IPS-11a (cell line): Measurements from ENCODE around the gene POLR2J.

Source experiments
- H3K4me3 ChIP-seq: one replicate; pipeline ENCODE4 v1.5.1; 2013; ENCODE audit warnings: low read depth, low read length, control low read depth

Gene POLR2J

DNA sequence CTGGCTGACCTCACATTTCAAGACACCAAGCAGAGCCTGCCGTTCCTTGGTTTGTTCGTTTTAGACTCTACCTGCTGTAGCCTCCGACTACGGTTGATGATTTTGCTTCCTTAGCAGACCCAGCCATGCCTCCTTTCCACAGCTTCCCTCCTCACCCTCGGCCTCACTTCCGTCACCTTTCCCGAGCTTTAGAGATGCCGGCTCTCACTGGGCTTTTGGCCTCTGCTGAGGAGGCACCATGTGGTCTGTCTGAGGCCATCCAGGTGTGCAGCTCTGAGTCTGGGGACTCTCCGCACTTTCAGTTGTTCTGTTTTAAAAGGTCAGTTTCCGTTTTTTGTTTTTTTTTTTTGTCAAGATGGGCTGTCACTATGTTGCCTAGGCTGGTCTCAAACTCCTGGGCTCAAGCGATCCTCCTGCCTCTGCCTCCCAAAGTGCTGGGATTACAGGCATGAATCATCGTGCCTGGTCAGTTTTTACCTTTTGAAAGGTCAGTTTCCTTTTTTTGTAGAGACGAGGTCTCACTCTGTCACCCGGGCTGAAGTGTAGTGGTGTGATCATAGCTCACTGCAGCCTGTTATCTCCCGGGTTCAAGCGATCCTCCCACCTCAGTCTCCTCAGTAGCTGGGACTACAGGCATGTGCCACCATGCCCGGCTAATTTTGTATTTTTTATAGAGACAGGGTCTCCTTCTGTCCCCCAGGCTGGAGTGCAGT lies 33.6 kb downstream of the POLR2J start:
- no peak overlapping the region for H3K4me3 ChIP-seq

DNA sequence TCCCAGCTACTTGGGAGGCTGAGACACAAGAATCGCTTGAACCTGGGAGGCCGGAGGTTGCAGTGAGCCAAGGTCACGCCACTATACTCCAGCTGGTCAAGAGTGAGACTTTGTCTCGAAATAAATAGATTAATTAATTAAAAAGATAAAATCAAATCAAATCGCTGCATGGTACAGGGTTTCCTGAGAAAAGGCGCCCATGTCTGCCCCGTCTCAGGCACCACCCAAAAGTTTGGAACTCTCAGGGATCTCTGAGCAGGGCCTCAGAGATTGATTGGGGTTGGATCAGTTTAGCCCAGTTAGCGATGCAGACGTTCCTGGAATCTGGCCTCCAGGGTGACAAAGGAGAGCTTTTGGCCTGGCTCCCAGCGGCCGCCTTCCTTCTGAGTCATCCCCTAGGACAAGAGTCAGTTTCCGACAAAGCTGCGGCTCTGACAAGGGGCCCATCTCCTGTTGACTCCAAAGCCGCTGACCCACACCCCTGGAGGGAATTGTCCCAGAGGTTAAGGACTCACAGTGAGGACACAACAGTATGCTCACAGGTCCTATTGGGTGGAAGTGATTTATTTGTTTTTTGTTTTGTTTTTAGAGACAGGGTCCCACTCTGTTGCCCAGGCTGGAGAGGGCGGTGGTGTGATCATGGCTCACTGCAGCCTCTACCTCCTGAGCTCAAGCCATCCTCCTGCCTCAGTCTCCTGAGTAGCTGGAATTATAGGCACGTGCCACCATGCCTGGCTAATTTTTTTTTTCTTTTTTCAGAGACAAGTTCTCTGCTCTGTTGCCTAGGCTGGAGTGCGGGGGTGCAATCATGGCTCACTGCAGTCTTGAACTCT lies 38.5 kb downstream of the POLR2J start:
- H3K4me3 ChIP-seq = no peak overlapping the region

DNA sequence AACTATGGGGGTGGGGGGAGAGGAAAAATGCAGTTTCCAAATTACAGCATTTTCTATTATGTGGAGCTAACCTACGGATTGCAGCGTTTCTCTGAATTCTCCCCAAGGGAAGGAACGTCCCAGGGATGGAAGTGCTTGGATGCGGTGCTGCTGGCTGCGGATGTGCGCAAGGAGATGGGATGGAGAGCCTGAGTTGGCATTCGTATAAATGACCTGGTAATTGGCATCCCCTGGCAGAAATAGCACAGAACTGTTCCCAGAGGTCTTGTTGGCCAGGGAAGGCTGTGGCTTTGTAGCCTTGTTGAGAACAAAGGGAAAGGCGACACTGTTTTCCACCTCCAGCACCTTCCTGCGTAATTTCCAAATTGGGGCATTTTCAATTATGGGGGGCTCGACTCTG lies 42.6 kb downstream of the POLR2J start:
- H3K4me3 ChIP-seq = no peak overlapping the region

DNA sequence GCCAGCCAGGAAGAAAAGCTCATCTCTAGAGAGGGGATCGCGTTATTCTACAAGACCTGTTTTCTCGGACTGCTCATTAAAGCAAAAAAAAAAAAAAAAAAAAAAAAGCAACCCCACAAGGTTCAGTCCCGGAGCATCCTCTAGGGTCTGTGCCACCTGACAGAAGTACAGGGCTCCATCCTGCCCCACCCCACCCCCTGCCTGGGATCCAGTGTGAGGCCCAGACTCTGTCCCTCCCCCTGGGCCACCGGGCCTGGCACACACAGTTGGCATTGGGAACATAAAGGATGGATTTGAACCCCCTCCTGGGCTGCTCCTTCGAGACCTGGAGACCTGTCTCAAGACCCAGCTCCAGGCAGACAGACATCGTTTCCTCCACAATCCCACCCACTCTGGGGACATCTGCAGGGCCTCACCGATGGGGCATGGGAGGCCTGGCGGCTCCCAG lies 44.7 kb downstream of the POLR2J start:
- peak overlapping the region; percentile 51 for H3K4me3 ChIP-seq

DNA sequence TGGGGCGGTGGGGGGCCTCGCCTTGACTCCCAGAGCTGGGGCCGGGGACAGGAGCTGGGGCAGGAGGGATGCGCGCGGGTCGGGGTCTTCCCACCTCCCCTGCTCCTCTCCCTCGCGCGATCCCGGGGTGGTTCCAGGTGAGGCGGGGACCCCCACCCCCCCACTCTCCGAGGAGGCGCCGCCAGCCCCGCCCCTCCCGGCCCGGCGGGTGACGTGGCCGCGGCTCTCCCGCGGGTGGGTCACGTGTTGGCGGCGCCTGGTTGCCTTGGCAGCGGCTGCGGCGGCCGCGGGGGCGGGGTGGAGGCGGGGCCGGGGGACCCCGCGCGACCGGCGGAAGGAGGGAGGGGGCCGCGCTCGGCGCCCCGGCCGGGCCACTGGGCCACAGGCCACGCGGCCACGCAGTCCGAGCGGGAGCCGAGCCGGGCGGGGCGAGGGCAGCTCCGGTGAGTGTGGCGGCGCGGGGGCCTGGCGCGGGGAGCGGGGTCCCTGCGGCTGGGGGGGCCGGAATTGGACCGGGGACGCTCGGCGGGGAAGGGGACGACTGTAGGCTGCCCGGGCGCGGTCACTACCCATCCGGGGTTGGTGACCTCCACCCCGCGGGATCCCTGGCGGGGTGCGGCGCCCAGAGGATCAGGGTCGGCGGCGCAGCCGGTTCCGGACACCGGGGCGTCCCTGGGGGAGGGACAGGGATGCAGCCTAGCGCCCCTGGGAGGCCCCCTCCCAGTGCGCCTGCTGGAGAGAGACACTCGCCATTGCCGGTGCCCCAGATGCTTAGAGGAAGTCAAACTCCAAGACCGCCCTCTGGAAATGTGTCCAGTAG lies 45.3 kb downstream of the POLR2J start, which contains the start of gene ORAI2:
Gene ORAI2 (plus strand): TSS at position 357 of the 820 bp plus-strand sequence. CDS start 5,382 bp downstream, outside the sequence.
- H3K4me3 ChIP-seq = peak within 1 kb of the TSS; percentile 51

DNA sequence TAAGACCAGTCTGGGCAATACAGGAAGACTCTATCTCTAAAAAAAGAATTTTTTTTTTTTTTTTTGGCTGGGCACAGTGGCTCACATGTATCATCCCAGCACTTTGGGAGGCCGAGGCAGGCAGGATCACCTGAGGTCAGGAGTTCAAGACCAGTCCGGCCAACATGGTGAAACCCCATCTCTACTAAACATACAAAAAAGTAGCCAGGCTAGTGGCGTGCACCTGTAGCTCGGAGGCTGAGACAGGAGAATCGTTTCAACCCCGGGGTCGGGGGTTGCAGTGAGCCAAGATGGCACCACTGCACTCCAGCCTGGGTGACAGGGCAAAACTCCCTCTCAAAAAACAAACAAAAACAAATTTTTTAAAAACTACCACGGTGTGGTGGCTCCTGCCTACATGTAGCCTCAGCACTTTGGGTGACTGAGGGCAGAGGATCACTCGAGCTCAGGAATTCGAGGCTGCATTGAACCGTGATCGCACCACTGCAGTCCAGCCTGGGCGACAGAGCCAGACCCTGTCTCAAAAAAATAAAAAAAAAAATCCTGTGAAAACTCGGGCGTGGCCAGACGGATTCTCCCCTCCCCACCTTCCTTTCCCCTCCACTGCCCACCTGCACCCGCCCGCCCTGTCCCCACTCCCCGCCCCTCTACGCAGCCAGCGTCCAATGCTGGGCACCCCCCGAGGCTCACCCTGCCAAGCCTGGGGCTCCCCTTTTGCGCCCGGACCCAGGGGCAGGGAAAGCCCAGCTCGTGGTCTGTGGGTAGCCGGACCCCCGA lies 46.1 kb downstream of the POLR2J start:
- H3K4me3 ChIP-seq = peak overlapping the region; percentile 51

DNA sequence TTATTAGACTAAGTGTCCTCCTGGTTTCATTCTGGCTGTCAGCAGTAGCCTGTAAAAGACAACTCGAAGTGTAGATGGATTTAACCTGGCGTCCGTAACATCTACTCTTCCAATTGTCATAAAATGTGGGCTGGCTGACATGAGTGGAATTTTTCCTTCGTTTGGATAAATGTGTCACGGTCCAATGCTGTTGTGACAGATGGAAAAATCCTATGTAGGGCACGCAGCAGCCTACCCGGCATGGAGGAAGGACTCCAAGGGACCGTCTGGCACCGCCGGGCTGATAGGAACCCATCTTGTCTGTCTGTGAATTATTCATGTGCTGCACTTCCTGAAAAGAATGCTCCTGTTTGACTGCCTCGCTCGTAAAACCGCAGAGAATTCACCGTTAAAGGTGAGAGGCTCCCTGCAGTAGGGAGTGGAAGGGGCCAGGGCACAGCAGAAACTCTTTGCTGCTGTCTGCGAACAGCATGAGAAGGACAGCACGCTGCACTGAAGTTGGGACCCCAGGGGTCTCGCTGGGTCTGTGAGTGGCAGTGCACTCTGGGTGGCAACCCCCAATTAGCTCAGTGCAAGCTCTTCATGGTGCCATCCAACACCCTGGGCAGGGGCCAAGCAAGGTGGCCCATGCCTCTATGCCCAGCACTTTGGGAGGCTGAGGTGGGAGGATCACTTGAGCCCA lies 47.0 kb downstream of the POLR2J start:
- no peak overlapping the region for H3K4me3 ChIP-seq

DNA sequence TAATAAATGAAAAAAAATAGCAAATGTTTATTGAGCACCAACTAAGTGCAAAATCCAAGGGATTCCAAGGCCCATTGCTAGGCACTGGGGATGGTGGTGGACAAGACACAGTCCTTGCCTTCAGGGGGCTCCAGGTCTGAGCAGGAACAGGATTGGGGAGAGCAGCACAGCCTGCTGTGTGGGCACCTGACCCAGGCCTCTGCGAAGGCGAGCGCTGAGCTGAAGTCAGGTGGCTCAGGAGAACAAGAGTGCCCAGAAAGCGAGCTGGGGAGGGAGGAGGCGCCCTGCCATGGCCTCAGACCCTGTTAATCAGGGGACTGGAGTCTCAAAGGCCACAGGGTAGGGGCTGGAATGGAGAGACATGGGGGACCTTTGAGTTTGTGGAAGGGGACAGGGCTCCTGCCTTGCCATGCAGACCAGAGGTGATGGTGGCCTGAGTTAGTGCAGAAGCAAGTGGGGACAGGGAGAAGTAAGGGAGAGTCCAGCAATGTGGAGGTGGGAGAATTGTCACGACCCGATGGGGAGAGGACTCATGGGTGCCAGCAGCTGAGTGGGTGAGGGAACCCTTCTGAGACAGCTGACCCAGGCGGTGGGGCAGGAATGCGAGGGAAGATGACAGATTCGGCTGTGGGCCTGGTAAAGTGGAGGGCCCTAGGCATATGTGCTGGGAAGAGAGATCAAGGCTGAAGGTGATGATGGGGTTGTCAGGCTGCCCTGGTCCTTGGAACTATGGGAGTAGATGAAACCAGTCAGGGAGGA lies 49.4 kb downstream of the POLR2J start:
- no peak overlapping the region for H3K4me3 ChIP-seq

DNA sequence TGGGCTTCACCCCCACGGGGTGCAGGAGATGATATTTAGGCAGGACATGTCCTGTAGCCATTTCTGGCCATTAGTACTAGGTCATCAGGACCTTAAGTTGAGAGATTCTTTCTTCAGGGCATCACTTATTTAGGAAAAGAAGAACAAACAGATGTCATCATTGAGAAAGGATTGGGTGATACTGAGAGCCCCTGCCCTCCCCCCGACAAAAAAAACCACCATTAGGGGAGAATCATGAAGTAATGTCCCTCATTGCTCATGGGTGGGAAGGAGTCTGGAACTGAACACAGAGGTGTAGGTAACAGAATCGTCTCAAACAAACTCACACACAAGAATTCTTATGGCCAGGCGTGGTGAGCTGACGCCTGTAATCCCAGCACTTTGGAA lies 51.7 kb downstream of the POLR2J start:
- H3K4me3 ChIP-seq = no peak overlapping the region

DNA sequence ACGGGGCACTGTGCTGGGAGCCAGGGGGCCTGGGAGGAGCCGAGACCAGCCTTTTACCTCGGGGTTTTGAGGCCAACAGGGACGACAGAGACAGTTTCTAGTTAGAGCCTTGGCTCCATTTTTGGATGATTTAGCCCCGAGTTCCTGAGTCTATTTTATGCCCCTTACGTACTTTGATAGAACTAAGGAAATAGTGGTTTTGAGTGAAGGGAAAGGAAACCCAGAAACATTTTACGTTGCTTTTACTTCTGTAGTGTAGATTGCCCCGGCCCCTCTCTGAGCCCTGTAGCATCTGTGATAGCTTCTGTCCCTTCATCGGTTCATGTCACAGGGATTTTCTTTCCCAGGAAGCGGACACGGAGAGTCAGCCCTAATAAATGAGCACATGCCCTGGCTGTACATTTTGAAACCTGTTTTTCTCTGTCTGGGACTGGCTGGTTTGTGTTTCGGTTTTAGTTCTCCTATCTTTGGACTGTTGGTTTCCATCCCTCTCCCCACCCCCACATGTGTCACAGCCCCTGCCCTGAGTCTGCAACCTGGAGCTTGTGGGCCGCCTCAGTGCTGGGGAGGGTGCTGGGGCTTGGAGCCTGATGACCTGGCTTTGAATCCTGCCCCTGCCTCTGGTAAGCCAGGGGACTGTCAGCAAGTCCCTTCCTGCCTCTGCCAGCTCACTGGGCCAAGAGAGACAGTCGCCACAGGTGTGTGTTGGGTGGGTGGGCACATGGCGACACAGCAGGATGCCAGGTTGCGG lies 52.3 kb downstream of the POLR2J start:
- no peak overlapping the region for H3K4me3 ChIP-seq

DNA sequence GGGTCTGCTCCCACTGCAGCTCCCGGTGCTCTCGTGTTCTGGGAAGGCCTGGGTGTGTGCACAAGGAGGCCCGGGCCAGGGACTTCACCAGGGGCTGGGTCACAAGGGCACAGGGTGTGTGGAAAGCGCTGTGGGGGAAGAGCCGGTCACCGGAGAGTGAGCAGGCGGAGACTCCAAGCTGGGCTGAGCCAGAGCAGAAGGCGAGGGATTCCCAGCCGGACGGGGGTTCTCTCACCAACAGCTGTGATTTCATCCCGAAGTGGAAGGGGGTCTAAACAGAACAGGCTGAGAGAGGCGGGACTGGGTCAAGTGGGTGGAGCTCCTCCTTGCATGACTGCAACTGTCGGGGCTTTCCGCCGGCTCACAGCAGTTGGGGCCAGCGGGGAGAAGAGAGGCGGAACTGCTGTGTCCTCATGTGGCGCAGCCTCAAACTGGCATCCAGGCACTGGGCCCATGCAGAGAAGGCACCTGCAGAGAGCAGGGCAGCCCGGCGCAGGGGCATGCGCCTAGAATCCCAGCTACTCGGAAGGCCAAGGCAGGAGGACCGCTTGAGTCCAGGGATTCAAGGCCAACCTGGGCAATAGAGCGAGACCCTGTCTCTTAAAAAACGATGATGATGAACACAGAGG lies 53.0 kb downstream of the POLR2J start:
- H3K4me3 ChIP-seq = no peak overlapping the region

DNA sequence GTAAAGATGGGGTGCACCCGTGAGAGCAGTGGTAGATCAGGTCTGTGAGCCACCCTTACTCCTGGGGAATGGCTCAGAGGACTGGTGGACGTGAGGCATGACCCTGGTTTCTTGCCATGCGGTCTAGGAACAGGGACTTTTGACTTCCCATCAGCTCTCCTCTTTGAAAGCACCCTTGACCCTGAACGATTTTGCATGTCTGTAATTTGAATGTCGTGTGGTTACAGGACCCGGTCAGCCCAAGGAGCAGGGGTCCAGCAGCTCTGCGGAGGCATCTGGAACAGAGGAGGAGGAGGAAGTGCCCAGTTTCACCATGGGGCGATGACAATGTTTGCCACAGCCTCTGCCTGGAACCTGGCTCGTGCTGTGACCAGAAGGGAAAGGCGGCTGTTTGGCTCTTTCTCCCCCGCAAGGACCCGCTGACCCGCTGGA lies 53.9 kb downstream of the POLR2J start:
- H3K4me3 ChIP-seq = no peak overlapping the region

DNA sequence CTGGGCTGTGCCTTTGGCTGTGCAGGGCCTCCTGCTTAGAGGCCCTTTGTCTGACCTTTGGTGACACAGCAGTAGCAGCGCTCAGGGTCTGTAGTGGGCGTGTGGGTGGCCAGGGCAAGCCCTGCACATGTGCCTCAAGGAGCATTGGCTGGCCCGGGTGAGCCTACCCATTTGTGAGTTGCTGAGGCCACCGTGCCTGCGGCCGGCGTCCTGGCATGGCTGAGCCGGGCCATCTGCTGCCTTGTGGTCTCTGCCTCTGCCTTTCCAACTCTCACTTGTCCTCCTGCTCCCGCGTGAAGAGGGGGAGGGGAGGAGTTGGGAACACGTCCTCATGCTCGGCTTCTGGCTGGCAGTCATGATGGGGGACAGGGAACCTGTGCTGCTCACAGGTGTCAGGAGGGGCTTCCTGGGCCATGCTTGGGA lies 54.6 kb downstream of the POLR2J start:
- H3K4me3 ChIP-seq = no peak overlapping the region
